Caco-2 (cell line): ENCODE data around the gene WDFY4. TPM values are rescaled to one million over a fixed set of nuclear protein-coding genes. Genes with fewer than 3 reads are reported as not detected.
A peak's percentile ranks its signal among the peaks of the same experiment; 100 is the strongest.
"Not testable (repeated sequence)": the region's sequence is repeated elsewhere in the genome, so short reads cannot be mapped to it uniquely, and the experiment has no call there.

Experiments used
- BruUV-seq: library from RNA; stranded (reverse); fragments of 400-500 nt; replicated peaks from 2 replicates; lab custom pipeline; 2021; lab: Mats Ljungman, UMichigan
- CTCF ChIA-PET: fragments of 300-600 bp; sonication (Branson Sonifier 250); formaldehyde crosslinking; loops from one replicate; lab custom pipeline; 2022; ENCODE audit warnings: antibody characterized with exemption; lab: Charles Lee
- POLR2A ChIA-PET: fragments of 300-600 bp; sonication (Branson Sonifier 250); formaldehyde crosslinking; loops from one replicate; lab custom pipeline; 2022; ENCODE audit warnings: antibody characterized with exemption; lab: Charles Lee
- DNase-seq, 2 experiments: peaks; one replicate each; pipeline versions ENCODE4 v3.0.0 to v3.0.0-alpha.2; 2020 to 2022
- H3K27me3 ChIP-seq: replicated peaks from 2 replicates; pipeline ENCODE4 v1.6.0; 2011; ENCODE audit warnings: low read length; ENCODE audit not compliant: control insufficient read depth, insufficient read depth
- H3K36me3 ChIP-seq: 2 replicates; pipeline ENCODE4 v1.5.1; 2011; ENCODE audit warnings: low read length; ENCODE audit not compliant: control insufficient read depth, insufficient read depth
- H3K4me1 ChIP-seq: fragments of 250-450 bp; sonication (Bioruptor Pico); 2 replicates; pipeline ENCODE4 v1.5.1; 2020; ENCODE audit warnings: mild to moderate bottlenecking
- H3K4me3 ChIP-seq: 2 replicates; pipeline ENCODE4 v1.5.1; 2011; ENCODE audit warnings: low read depth, mild to moderate bottlenecking, control low read depth, low read length
- H3K9me3 ChIP-seq: fragments of 250-450 bp; sonication (Bioruptor Pico); 2 replicates; pipeline ENCODE4 v1.5.1; 2020; ENCODE audit warnings: mild to moderate bottlenecking, moderate library complexity
- H3K27ac Mint-ChIP-seq: one replicate; pipeline ENCODE4 v1.8.0; 2022; ENCODE audit warnings: mixed read lengths; ENCODE audit not compliant: unreplicated experiment
- H3K27me3 Mint-ChIP-seq: one replicate; pipeline ENCODE4 v1.8.0; 2022; ENCODE audit warnings: mixed read lengths; ENCODE audit not compliant: insufficient read depth, unreplicated experiment
- H3K36me3 Mint-ChIP-seq: one replicate; pipeline ENCODE4 v1.8.0; 2022; ENCODE audit warnings: mild to moderate bottlenecking, mixed read lengths; ENCODE audit not compliant: insufficient read depth, unreplicated experiment
- H3K4me1 Mint-ChIP-seq: one replicate; pipeline ENCODE4 v1.8.0; 2022; ENCODE audit warnings: low read depth, mixed read lengths; ENCODE audit not compliant: unreplicated experiment
- H3K4me3 Mint-ChIP-seq: one replicate; pipeline ENCODE4 v1.8.0; 2022; ENCODE audit warnings: mild to moderate bottlenecking, moderate library complexity, mixed read lengths; ENCODE audit not compliant: unreplicated experiment
- H3K9me3 Mint-ChIP-seq: one replicate; pipeline ENCODE4 v1.8.0; 2022; ENCODE audit warnings: mixed read lengths; ENCODE audit not compliant: unreplicated experiment
- intact Hi-C: fragments of 100-400 bp; cut with micrococcal nuclease; formaldehyde crosslinking; loops from one replicate; pipeline ENCODE4 v1.10.0; 2022; ENCODE audit not compliant: unreplicated experiment
- total RNA-seq: library from RNA; stranded (reverse); gene quantifications from 2 replicates; pipeline ENCODE4 v1.2.3, GENCODE V29; 2022
- TF ChIP-seq, protein P1 (sequence below), 2 experiments: fragments of 200-600 bp in 1 of 2; IDR thresholded peaks; 1 replicate in 1 of 2; 2 replicates in 1 of 2; pipeline versions ENCODE4 v1.5.1 to v1.8.0; 2011 to 2022; ENCODE audit warnings: antibody characterized with exemption in 1 of 2, control low read depth in 1 of 2, inconsistent platforms in 1 of 2, low read depth in 1 of 2, low read length in 1 of 2, mild to moderate bottlenecking in 1 of 2, moderate library complexity in 1 of 2; ENCODE audit not compliant: insufficient read depth in 1 of 2, severe bottlenecking in 1 of 2, unreplicated experiment in 1 of 2

The WDFY4 gene
- total RNA-seq, 1 experiment from 2014 or later: not detected

- TF ChIP-seq, protein P1, sequence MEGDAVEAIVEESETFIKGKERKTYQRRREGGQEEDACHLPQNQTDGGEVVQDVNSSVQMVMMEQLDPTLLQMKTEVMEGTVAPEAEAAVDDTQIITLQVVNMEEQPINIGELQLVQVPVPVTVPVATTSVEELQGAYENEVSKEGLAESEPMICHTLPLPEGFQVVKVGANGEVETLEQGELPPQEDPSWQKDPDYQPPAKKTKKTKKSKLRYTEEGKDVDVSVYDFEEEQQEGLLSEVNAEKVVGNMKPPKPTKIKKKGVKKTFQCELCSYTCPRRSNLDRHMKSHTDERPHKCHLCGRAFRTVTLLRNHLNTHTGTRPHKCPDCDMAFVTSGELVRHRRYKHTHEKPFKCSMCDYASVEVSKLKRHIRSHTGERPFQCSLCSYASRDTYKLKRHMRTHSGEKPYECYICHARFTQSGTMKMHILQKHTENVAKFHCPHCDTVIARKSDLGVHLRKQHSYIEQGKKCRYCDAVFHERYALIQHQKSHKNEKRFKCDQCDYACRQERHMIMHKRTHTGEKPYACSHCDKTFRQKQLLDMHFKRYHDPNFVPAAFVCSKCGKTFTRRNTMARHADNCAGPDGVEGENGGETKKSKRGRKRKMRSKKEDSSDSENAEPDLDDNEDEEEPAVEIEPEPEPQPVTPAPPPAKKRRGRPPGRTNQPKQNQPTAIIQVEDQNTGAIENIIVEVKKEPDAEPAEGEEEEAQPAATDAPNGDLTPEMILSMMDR (IDR thresholded peaks at IDR 0.05; ENCODE audit: insufficient read depth in 1 of 2, low read depth in 1 of 2, low read length in 1 of 2, severe bottlenecking in 1 of 2, unreplicated experiment in 1 of 2): no peak
- no peaks in the 10 kb centered on the region for H3K9me3 Mint-ChIP-seq
- no peaks in the 10 kb centered on the region for H3K36me3 ChIP-seq
- intact Hi-C loops: no loop called here
- H3K27ac Mint-ChIP-seq: no peak overlapping the region
- H3K4me3 Mint-ChIP-seq: no peak overlapping the region
- ChIA-PET CTCF (interaction anchor here (1.7 kb wide), 1 partner anchor 11 kb away, joined by 7 read pairs; no protein-coding TSS in a partner anchor), POLR2A (no interaction called here)
- no peaks in the 10 kb centered on the region for H3K36me3 Mint-ChIP-seq
- no peaks in the 10 kb centered on the region for H3K27me3 ChIP-seq
- peaks cover 9% of the 10 kb centered on the region for H3K9me3 ChIP-seq
- BruUV-seq: no TSS peak
- DNase-seq: no peak
- H3K4me3 ChIP-seq: no peak overlapping the region
- H3K27me3 Mint-ChIP-seq: no peaks in the 10 kb centered on the region
- no peaks in the 10 kb centered on the region for H3K4me1 Mint-ChIP-seq
- no peaks in the 10 kb centered on the region for H3K4me1 ChIP-seq
These were observed 39.1 kb upstream of the WDFY4 start for GRCh38 chr10:48645600-48645999.

DNA sequence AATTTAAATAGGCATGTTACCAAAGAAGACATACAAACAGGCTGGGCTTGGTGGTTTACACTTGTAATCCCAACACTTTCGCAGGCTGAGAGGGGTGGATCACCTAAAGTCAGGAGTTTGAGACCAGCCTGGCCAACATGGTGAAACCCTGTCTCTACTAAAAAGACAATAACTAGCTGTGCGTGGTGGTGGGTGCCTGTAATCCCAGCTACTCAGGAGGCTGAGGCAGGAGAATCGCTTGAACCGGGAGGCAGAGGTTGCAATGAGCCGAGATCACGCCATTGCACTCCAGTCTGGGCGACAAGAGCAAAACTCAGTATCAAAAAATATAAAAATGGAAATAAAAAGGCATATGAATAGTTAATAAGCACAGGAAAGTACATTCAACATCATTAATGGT lies 37.6 kb upstream of the WDFY4 start:
- H3K9me3 Mint-ChIP-seq, H3K27me3 Mint-ChIP-seq: not testable (repeated sequence)

DNA sequence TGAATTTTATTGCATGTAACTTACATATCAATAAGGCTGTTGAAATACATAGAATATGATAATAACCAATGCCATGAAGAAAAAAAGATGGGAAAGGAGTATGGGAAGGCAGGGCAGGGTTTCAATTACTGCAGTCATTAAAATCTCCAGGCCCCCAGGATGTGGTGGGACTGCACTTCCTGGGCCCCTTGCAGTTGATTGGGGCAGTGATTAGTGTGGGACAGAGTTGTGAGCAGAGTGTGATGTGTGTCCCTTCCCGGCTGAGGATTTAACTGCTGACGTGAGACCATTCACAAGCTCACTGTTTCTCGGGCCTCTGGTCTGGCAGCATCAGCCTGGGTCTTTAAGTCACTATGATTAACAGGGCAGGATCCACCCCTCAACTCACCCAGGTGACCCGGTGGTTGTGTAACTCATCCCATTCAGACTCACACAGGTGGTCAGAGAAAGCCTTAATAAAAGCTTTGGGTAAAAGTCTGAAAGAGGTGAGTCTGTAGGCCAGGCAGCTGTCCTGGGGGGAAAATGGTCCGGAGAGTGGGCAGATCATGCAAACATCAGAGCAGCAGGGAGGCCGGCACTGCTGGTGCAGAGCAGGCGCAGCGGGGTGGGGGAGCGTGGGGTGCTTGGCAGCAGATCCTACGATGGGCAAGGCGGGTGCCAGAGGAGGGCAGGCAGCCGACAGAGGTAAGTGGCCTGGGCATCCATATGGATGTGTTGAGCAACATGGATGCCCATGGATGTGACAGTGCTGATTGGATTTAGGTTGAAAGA lies 36.3 kb upstream of the WDFY4 start:
- no peaks in the 10 kb centered on the region for H3K4me1 ChIP-seq
- H3K4me3 ChIP-seq: no peak overlapping the region
- no TSS peak for BruUV-seq
- POLR2A ChIA-PET: no interaction called here
- no peak overlapping the region for H3K27ac Mint-ChIP-seq
- H3K36me3 ChIP-seq: no peaks in the 10 kb centered on the region
- H3K9me3 Mint-ChIP-seq: no peaks in the 10 kb centered on the region
- intact Hi-C loops: no loop called here
- CTCF ChIA-PET: interaction anchor here (1.1 to 2.1 kb wide), 2 partner anchors 8 to 284 kb away, joined by 3 to 10 read pairs; no protein-coding TSS in a partner anchor
- no peaks in the 10 kb centered on the region for H3K9me3 ChIP-seq
- H3K4me1 Mint-ChIP-seq: no peaks in the 10 kb centered on the region
- H3K27me3 Mint-ChIP-seq: no peaks in the 10 kb centered on the region
- H3K36me3 Mint-ChIP-seq: no peaks in the 10 kb centered on the region
- TF ChIP-seq, protein P1 (IDR thresholded peaks at IDR 0.05; ENCODE audit: insufficient read depth in 1 of 2, low read depth in 1 of 2, low read length in 1 of 2, severe bottlenecking in 1 of 2, unreplicated experiment in 1 of 2): no peak
- no peaks in the 10 kb centered on the region for H3K27me3 ChIP-seq
- DNase-seq: peak in 1 of 2 experiments; percentile 29
- no peak overlapping the region for H3K4me3 Mint-ChIP-seq

More for the DNA sequence above, 37.6 kb upstream of the WDFY4 start:
- H3K27ac Mint-ChIP-seq, DNase-seq, BruUV-seq, H3K36me3 ChIP-seq, H3K36me3 Mint-ChIP-seq, H3K4me1 Mint-ChIP-seq, H3K4me3 ChIP-seq, H3K4me1 ChIP-seq, POLR2A ChIA-PET, H3K27me3 ChIP-seq, H3K4me3 Mint-ChIP-seq, intact Hi-C loops, H3K9me3 ChIP-seq: not testable (repeated sequence)
- CTCF ChIA-PET: interaction anchor here (2.1 kb wide), 1 partner anchor 9 kb away, joined by 10 read pairs; no protein-coding TSS in a partner anchor
